Muscle of back (tissue), 11 donors: ENCODE data around the gene IL4I1. TPM values are rescaled to one million over a fixed set of nuclear protein-coding genes. Genes with fewer than 3 reads are reported as not detected.

Source experiments
- DNase-seq, 3 donors: peaks; one replicate each; pipeline versions ENCODE4 v3.0.0 to v3.0.0-alpha.2; 2013
- polyA plus RNA-seq, 10 donors: library from polyadenylated mRNA; unstranded; fragments of 120-200 nt; gene quantifications; one replicate each; pipeline ENCODE4 v1.2.1, GENCODE V29; 2013; ENCODE audit not compliant: insufficient read length in 10 of 10

Gene IL4I1
- polyA plus RNA-seq, 10 donors, result 0.46 to 1.2 (median 0.81) TPM

DNA sequence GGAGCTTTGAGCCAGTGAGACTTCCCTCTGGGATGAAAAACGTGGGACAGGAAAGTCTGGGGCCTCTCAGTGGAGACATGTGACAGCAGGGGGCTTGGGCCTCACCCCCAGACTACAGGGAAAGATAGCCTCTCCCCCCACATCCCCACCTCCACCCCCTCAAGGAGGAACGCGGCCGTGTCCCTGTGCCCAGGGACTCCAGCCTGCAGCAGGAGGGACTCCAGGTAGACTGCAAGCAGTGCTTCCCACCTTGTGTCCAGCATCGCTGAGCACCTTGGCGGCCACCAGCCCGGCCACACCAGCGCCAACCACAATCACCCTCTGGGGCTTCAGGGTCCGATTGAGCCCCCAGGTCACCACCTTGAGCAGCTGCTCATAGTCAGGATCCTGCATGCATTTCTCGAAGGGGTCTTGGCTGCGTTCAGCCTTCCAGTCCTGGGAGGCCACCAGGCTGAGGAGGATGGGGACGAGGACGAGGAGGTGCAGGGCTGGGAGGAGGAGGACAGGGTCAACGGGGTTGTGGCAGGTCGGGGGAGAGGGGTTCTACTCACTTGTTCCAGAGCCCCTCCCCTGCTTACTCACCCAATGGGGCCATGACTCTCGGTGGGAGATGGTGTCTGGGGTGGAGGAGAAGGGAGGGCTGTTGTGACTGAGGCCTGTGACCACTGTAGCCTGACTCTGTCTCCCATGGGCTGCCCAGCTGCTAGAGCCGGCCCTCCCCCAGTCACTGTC, 955 bp downstream of the IL4I1 start:
- DNase-seq, result no peak

DNA sequence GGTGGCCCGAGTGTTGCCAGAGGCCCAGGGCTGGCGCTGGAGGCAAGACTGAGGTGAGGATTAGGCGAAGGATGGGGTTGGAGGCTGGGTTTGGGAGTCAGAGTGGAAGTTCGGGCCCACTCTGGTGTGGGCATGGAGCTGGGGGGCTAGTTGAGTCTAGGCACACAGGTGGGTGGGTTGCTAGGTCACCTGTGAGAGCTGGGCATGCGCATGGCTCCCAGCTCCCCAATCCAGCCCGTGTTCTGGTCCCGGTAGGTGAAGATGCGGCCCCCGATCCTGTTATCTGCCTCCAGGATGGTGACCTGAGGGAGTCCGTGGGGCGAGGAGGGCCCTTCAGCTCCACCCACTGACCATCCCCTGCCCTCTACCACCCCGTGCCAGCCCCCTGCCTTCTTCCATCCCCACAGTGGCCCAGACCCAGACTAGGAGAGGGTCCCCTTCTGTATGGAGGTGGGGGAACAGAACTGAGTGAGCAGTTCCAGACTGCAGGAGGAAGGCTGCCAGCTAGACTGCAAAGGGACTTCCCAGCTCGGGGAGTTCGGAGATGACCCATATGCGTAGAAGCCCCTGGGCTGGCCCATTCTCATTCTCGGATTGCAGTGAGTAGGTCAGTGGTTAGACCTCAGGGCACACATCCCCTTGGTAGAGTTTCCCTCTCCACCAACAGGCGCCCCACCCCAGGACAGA, 1.7 kb downstream of the IL4I1 start:
- no peak for DNase-seq

DNA sequence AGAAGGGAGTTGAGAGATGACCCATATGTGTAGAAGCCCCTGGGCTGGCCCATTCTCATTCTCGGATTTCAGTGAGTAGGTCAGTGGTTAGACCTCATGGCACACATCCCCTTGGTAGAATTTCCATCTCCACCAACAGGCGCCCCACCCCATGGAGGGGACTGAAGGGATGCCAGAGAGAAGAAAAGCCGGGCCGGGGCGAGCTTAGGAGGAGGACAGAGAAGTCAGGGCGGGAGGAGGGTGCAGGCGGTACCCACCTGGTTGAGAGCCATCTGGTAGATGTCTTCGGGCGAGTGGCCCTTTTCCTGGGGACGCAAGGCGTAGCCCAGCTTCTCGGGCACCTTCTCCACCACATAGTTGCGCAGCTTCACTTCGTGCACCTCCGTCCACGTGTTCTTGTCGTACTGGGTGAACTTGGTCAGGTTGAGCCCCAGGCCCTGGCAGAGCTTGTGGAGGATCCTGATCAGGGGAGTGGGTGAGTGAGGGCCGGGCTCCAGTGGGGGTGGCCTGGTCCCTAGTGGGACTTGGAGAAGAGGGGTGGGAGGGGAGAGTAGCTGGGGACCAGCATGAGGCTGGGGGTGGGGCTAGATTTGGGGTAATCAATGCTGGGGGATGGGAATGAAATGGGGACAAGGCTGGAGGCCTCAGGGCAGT, 2.5 kb downstream of the IL4I1 start:
- no peak for DNase-seq

DNA sequence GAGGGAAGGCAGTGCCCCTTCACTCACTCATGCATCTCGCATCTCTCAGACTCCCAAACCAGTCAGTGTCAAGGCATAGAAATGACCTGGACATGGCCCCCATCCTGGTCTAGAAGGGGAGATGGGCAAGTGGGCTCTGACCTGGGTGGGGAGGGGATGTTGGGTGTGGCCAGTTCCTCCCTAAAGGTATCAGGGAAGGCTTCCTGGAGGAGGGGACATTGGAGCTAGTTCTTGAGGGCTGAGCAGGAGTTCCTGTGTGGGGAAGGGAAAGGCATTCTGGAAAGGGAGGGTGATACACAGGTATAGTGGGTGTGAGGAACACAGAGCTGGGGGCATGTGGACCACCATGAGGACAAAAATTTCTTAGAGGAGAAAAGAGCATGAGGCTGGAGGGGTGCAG, 4.0 kb downstream of the IL4I1 start:
- no peak for DNase-seq

DNA sequence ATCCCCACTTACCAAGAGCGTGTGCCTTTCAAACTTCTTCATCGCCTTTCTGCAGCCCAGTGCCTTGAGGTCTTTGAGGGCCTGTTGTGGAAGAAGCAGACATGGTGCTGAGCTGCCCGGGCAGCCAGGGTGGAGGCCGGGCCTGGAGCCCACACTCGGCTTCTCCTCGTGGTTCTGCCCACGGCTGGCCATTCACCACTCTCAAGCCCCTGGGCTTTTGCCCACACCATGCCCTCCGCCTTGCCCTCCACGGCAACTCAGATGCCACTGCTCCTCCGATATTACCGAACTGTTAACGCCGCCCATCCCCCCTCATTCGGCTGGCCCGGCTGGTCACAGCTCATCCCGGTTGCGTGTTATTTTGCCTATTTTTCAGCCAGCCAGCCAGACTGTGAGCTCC, 5.3 kb downstream of the IL4I1 start:
- DNase-seq, result no peak

DNA sequence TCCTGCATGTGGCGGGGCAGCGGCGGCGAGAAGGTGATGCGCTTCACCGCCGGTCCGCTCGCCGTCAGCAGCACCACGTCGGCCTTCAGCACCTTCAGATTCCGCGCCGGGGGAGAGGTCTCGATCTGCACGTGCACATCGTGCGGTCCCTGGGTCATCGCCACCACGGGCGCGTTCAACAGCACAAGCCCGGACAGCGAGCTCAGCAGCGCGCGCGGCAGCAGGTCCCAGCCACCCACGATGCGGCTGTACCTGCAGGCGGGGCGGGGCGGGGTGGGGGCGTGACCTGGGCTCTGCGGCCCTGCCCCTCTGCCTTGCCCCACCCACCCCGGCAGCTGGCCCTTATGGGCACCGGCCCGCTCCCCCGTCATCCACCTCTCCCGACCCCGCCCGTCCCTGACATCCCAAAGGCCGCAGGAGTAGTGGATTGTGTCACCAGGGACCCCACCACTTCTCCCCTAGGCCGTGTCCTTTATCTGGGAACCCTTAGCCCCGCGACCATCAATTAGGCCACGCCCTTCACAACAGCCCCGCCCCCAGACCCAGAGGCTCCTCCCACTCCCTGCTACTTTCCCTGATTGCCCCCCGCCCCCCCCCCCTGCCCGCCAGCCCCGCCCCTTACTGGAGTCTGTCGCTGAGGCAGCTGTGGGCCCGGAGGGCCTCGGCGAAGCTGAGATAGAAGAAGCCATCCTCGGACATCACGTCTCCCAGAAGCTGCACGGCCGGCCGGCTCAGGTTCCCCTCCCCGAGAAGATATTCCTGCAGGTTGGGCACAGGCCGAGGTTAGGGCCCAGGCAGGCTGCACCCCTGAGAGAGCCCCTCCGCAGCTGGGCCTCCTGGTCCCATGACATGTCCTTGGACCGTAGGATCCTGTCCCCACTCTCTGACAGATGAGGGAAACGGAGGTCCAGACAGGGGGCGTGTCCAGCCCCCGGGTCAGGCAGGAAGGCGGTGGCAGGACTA, 6.1 kb downstream of the IL4I1 start:
- no peak for DNase-seq

DNA sequence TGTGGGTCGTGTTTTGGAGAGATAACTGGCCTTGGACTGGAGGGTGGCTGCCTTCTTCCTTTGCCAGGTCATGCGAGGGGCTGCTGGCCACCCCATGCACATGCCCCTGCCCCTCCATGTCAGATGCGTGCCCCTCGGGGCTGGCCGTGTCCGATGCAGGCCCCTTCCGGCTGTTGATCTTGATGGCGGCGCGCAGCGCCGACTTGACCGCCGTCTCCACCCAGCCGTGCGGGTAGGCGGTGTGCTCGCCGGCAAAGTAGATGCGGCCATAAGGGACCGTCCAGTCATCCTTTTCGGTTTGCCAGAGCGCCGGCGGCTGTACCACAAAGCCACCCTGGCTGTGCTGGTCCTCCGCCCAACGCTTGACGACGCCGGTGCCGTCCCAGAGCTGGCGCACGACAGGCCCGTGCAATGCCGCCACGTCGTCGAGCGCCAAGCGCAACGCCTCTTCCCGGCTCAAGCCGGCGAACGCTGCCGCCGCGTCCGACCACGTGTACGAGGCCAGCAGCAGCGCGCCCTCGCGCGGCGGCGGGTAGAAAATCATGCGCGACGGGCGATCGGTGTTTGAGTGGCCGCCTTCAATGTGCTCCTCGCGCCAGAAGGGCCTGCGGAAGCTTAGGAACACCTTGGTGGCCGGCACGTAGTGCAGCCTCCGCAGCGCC, 6.9 kb downstream of the IL4I1 start:
- DNase-seq, result peak; percentile 56 to 92 (median 84)

DNA sequence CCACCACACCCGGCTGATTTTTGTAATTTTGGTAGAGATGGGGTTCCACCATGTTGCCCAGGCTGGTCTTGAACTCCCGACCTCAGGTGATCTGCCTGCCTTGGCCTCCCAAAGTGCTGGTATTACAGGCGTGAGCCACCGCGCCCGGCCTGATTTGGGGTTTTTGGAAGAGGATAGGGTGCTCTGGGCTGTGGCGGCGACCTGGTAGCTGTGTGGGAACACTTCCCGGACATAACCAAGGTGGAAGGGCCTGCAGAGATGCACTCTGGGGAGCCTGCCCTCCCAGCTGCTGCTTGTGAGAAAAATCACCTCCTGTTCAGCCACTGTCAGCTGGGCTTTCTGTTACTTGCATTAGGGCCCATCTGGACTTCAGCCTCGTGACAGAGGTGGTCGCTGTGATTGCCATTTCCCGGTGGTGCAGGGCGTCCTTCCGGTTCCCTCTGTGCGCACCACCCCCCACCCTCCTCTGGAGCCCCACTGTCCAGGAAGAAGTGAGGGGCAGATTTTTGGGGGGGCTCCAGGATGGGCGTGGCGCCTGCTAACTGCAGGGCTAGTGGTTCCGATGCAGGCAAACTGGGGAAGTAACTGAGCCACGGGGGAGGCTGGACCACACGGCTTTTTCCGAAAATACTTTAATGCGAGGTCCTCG, 7.5 kb downstream of the IL4I1 start:
- DNase-seq, result no peak

DNA sequence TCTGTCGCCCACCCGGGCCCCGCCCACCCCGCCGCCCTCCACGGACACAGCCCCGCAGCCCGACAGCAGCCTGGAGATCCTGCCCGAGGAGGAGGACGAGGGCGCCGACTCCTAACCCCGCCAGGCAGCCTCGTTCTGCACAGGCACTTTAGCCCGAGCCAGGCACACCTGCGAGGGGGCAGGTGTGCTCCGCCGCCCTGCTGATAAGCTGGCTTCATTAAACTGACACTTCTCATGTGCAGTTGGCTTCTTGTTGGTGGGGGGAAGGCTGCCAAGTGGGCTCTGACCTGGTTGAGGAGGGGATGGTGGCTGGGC, 8.2 kb downstream of the IL4I1 start:
- DNase-seq, result no peak

DNA sequence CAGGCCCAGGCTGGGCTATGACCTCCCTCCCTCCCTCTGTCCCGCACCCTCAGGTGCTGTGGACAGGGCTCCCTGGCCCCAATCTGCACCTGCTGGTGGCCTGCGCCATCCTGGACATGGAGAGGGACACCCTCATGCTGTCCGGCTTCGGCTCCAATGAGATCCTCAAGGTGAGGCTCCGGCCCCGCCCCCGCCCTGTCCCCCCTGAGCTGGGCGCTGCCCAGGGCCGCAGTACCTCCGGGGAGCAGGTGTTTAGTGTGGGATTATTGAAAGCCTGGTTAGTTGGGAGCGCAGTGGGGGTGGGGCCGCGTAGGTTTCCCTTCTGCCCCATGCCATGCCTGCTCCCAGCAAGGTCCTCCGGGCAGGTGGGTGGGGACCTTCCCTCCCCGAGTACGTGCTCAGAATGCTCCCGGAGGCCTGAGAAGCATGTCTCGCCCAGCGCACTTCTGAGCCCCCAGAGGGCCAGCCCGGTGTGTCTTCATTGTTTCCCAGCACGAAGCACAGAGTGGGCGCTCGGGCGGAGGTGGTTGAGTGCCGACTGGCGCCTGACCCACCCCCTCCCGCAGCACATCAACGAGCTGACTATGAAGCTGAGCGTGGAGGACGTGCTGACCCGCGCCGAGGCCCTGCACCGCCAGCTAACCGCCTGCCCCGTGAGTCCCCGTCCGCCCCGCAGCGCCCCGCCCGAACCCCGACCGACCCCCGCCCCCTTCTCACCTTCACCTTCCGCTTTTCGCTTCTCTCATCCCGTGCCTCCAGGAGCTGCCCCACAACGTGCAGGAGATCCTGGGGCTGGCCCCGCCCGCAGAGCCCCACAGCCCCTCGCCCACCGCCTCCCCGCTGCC, 8.8 kb downstream of the IL4I1 start:
- DNase-seq, result no peak

DNA sequence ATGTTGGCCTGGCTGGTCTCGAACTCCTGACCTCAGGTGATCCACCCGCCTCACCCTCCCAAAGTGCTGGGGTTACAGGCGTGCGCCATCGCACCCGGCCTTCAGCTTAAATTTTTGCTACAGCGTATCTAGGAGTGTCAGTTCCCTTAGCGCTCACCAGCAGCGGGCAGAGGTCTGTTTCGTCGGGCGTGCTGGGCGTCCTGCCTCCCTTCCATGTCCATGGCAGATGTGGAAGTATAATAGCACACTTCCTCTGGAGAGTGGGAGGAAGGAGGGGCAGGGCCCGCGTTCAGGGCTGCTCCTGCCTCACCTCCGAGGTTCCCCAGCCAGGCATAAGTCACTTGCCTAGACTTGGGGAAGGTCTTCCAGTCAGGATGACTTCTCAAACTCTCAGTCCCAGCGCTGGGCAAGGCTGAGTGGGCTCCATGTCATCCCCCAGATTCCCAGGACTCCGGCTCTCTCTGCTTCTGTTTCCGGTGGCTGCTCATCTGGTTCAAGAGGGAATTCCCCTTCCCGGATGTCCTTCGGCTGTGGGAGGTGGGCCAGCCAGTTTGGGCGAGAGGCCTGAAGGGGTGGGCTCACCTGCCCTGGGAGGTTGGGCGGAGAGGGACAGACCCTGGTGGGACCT, 9.5 kb downstream of the IL4I1 start:
- no peak for DNase-seq

DNA sequence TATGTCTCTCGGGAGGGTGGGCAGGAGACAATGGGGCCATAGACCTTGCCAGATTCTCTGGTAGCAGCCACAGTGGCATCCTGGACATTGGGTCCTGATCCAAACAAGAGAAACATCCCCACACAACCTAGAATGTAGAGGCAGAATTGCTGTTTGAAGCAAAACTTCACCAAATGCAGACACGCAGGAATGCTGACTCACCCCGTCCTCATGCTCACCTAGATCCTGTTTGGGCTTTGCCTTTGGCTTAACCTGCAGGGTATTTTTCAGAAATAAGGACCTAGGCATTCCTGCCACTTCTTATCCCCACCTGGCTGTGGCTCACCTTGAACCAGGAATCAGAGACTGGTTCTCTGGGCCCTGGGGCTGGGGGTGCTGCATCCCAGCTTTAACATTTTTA, 11.9 kb downstream of the IL4I1 start:
- no peak for DNase-seq

DNA sequence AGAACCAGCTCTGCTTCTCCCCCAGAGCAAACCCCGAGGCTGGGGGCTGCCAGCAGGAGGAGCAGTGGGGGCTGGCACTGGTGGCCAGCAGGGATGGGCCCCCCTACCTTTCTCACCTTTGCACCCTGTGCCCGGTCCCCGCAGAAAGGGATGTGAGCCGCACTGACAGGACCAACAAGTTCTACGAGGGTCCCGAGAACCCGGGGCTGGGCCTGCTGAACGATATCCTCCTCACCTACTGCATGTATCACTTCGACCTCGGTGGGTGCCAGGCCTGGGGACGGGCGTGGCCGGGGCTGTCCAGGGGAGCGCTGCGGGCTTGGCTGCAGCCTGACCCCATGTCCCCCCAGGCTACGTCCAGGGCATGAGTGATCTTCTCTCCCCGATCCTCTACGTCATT, 12.6 kb downstream of the IL4I1 start:
- no peak for DNase-seq

DNA sequence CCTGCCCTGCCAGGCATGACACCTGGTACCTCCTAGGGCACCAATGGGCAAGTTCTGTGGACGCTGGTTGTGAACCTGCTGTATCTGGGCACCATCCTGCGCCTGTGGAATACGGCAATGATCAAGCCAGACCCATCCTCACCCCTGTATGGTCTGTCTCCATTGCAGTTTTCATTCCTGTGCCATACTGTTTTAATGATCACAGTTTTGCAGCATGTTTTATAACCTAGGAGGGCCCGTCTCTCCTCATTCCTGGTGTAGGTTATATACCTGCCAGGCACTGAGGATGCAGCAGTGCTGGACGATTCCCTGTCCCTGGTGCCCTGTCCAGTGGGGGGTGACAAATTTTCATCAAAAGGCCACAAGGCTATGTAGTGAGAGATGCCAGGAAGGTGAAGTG, 13.6 kb downstream of the IL4I1 start:
- no peak for DNase-seq

DNA sequence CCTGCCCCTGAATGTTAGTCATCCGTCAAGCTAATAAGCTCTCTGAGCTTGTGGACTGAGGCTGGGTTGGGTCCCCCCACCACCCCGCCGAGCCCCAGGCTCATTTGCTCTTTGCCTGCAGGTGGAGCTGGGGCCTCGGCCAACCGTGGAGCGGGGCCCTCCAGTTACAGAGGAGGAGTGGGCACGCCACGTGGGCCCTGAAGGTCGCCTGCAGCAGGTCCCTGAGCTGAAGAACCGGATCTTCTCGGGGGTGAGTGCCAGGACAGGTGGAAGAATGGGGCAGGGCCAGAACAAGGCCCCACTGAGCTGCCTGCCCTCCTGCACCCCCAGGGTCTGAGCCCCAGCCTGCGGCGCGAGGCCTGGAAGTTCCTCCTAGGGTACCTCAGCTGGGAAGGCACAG, 14.0 kb downstream of the IL4I1 start:
- DNase-seq, result no peak

DNA sequence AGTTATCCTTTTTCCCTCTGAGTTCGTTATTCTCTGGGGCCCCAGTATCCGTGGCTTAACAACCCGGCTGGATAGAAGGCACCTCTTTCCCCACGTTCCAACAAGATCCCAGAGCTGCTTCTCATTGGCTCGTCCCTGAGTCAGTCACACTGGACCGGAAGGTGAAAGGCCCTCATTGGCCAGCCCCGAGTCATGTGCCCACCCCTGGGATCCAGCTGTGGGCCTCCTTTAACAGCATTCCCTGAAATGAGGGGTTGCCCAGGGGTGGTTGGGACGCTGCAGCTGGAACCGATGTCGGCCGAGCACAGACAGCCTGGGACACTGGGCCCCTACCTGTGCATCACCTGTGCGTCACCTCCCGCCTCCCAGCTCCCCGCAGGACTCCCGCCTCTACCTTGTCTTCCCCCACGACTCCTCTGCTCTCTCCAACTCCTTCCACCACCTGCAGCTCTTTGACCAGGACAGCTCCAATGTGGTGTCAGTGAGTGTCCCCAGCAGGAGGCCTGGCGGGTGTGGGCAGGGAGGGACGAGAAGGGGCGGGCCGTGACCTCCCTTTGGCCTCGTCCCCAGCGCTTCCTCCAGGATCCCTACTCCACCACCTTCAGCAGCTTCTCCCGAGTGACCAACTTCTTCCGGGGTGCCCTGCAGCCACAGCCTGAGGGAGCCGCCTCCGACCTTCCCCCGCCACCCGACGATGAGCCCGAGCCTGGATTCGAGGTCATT, 14.9 kb downstream of the IL4I1 start:
- DNase-seq, result peak in 1 of 3 donors; percentile 4

DNA sequence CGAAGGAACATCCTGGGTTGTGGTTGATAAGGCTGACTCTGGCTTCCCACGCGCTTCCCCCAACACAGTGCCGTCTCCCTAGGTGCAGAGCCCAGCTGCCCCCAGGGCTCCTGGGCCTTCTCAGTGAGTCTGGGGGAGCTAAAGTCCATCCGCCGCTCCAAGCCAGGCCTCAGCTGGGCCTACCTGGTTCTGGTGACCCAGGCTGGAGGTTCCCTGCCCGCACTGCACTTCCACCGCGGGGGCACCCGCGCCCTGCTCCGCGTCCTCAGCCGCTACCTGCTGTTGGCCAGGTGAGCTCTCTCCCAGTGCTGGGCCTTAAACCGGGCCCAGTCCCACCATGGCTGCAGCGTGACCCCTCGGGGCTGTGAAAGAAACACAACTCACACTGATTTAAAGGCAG, 15.5 kb downstream of the IL4I1 start:
- no peak for DNase-seq

DNA sequence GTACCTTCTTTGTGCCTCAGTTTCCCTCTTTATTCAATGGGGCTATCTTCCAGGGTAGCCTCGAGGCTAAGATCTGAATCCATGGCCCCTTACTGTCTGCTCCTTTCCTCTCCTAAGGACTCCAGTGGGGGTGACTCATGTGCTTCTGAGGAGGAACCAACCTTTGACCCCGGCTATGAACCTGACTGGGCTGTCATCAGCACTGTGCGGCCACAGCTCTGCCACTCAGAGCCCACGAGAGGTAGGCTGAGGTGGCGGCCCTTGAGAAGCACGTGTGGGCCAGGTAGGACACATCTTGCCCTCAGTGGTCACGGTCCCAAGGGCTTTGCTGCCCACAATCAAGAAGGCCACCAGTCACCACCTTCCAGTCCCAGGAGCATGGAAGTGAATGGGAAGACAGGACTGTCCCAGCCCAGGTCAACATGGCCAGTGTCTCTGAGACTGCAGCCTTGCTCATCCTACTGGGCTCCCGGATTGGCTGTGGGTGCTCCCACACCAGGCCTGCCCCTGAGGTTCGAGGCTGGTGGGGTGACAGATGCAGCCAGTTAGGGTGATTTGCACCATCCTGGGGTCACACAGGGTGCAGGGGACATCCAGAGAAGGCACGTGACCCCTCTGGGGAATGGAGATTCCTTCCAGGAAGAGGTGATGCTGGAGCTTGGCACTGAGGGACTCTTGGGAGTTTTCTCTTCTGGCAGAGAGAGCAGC, 16.4 kb downstream of the IL4I1 start:
- no peak for DNase-seq
